GM18499 (cell line): ENCODE measurements around the gene RBM39.
"Not testable (repeated sequence)": the region's sequence is repeated elsewhere in the genome, so short reads cannot be mapped to it uniquely, and the experiment has no call there.

ENCODE experiments used
- ATAC-seq: cut with Tn5 transposase; IDR thresholded peaks from one replicate; pipeline ENCODE4 v1.9.1; 2021; ENCODE audit warnings: moderate number of reproducible peaks; ENCODE audit not compliant: insufficient read depth, unreplicated experiment

Gene RBM39

GRCh38 chr20:35729836-35730582 is 12.1 kb downstream of the RBM39 start:
- ATAC-seq, result no peak

DNA sequence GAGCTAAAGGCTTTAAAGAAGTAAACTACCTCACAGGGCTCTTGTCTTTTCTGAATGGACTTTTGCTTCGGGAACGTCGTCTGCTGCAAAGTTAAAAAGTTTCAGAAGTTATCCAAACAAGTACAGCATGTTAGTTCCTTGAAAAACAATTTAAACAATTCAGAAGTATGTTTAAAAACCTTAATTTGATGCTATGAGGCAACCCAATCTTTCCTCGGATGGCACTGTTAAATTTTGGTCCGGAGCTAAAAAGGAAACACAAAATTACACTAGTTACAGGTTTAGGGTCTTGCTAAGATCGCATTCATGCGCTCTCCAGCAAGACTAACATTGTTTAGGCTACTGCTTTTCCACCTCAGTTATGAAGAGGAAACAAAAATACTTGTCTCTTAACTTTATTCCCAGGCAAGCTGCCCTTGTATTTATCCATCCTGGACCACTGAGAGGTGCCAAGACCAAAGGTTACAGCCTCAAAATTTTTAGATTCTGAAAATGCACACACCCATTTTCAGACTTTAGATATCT is 12.7 kb downstream of the RBM39 start:
- no peak for ATAC-seq

DNA sequence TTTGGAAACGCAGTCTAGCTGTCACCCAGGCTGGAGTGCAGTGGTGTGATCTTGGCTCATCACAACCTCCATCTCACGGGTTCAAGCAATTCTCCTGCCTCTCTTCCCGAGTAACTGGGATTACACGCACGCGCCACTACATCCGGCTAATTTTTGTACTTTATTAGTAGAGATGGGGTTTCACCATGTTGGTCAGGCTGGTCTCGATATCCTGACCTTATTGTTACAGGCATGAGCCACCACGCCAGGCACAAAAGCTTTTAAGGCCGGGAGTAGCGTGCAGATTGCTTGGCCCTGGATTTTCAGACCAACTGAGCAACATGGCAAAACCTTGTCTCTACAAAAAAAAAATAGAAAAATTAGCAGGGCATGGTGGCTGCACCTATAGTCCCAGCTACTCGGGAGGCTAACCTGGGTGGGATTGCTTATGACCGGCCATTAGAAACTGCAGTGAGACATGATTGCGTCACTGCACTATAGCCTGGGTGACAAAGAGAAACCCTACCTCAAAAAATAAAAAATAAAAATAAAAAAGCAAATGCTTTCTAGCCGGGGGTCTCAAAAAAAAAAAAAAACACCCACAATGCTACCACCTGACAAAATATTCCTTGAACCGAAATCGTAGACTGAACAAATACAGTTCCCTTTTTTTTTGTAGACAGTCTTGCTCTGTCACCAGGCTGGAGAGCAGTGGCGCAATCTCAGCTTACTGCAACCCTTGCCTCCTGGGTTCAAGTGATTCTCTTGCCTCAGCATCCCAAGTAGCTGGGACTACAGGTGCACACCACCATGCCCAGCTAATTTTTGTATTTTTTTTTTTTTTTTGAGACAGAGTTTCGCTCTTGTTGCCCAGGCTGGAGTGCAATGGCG is 15.0 kb downstream of the RBM39 start:
- ATAC-seq, result no peak

GRCh38 chr20:35724321-35725230 is 17.5 kb downstream of the RBM39 start:
- no peak for ATAC-seq

GRCh38 chr20:35723652-35724320 is 18.3 kb downstream of the RBM39 start:
- not testable (repeated sequence) for ATAC-seq

- ATAC-seq, result not testable (repeated sequence)
Measured at GRCh38 chr20:35723275-35723639, 18.8 kb downstream of the RBM39 start.

DNA sequence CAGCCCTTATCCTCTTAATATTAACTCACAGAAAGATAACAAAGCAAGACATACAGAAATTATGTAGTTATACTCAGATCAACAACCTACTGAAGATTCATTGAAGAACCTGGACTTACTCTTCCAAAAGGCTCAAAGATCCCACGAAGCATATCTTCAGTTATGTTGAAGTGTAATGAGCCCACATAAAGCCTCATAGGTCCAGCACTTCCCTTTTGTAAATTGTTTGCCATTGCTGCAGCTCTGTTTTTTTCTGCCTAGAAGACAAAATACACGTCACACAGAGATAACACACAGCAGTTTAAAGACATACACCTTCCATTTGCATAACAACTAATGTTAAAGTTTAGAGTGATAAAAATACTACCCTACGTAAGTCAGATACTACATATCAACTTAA is 20.4 kb downstream of the RBM39 start:
- ATAC-seq, result no peak

DNA sequence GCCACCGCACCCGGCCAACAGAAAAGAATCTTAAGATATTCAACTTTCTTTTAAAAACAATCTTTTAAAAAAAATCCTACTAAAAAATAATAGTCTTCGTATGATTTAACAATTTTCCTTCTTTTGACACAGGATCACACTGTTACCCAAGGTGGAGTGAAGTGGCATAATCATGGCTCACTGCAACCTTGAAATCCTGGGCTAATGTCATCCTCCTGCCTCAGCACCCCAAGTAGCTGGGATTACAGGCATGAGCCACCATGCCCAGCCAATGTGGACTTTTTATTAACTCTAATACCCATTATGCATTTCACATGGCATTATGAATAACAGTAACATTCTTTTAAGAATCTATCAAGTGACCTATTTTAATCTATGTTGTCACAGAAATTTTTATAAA is 20.8 kb downstream of the RBM39 start:
- ATAC-seq, result no peak

GRCh38 chr20:35720165-35721123 is 21.6 kb downstream of the RBM39 start:
- ATAC-seq, result no peak

- no peak for ATAC-seq
Measured at GRCh38 chr20:35719717-35720116, 22.3 kb downstream of the RBM39 start.

DNA sequence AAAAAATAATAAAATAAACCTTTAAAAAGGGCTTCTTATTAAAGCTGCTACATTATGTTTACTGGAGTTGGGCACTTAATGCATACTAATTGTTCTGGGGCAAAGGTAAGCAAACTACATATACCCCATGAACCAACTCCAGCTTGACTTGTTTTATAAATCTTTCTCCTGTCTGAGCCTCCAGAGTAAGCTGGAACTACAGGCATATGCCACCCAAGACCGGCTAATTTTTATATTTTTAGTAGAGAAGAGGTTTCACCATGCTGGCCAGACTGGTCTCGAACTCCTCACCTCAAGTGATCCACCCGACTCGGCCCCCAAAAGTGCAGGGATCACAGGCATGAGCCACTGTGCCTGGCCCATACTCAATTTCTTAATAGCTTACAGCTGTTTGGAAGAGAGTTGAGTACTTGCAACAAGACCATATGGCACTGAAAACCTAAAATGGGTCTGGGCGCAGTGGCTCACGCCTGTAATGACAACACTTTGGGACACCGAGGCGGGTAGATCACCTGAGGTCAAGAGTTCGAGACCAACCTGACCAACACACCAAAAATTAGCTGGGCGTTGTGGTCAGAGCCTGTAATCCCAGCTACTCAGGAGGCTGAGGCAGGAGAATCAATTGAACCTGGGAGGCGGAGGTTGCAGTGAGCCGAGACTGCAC is 23.0 kb downstream of the RBM39 start:
- ATAC-seq, result no peak

DNA sequence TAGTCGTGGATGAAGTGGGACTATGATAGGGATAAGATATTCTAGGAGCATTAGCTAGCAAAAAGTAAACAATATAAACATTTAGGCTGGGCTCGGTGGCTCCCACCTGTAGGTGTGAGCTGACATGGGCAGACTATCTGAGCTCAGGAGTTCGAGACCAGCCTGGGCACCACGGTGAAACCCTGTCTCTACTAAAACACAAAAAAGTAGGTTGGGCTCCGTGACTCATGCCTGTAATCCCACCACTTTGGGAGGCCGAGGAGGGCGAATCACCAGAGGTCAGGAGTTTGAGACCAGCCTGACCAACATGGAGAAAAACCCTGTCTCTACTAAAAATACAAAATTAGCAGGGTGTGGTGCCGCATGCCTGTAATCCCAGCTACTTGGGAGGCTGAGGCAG is 23.7 kb downstream of the RBM39 start:
- ATAC-seq, result not testable (repeated sequence)

DNA sequence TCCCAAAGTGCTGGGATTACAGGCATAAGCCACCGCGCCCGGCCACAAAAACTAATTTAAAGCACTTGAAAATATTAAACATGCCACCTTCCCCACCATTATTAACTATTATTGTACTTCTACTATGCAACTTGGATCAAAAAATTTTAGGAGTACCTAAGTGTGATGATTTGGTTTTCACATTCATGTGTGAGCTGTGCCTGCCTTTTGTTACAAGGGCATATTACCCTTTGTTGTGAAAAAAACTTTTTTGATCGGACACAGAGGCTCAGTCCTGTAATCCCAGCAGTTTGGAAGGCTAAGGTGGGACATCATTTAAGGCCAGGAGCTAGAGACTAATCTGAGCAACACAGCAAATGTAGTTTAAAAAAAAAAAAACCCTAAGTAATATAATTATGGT is 25.7 kb downstream of the RBM39 start:
- no peak for ATAC-seq

DNA sequence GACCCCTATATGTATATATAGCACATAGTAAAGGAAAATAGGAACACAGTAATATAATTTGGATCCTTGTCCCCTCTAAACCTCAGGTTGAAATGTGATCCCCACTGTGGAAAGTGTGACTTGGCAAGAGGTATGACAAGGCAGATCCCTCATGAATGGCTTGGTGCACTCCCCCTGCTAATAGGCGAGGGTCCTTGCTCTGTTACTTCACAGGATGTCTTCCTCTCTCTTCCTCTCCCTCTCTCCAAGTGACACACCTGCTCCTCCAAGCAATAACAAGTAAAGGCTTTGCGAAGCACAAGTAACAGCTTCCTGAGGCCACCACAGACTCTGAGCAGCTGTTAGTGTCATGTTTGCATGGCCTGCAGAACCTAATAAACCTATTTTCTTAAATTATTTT is 26.4 kb downstream of the RBM39 start:
- ATAC-seq, result no peak

- no peak for ATAC-seq
Measured at GRCh38 chr20:35714127-35714526, 27.9 kb downstream of the RBM39 start.

- not testable (repeated sequence) for ATAC-seq
Measured at GRCh38 chr20:35713120-35713519, 28.9 kb downstream of the RBM39 start.

DNA sequence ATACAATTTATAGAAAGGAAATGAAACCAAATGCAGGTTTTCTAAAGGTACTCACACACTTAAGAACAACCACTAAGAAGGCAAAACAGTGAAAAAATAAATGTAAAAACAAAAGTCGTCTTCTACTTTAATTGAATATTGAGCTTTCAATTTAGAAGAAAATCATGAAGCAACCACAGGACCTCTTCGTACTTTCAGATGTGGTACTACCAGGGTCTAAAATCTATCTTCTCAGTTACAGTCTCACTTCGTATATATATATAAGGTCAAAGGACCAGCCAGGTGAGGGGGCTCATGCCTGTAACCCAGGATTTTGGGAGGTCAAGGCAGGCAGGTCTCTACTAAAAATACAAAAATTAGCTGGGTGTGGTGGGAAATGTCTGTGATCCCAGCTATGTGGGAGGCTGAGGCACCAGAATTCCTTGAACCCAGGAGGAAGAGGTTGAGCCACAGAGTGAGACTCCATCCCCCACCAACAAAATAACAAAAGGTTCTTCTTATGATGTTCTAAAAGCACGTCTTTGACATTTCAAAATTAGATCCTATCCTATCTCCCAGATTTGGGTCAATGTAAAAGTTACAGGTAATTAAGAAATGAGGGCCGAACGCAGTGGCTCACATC is 30.4 kb downstream of the RBM39 start:
- ATAC-seq, result no peak
